ENCODE data around the gene FGF9. TPM values are rescaled to one million over a fixed set of nuclear protein-coding genes. Genes with fewer than 3 reads are reported as not detected.
A peak's percentile ranks its signal among the peaks of the same experiment; 100 is the strongest.

The FGF9 gene
- total RNA-seq, 5 donors from 2014 or later (not counting 1 experiment from before 2014, with no cell fraction given), result 1.2 to 3.7 (median 2.9) TPM

DNA sequence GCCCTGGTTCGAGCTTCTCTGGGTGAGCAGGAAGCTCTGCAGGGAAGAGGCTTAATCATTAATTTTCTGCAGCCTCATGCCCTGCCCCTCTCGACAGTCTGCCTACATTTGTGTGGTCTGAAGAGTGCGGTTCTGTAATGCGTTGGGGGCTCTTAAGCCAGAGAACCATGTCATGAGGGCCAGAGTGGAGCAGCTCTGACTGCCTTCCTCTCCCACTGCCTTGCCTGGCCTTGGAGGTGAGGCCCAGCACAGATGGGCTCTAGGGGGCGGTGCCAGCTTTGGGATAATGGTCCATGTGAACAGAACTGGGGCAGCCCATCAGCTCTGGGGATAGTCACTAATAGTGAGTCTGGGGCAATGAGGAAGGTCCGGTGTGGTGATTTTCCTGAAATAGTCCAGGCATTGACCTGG lies 5.7 kb downstream of the FGF9 start:
- H3K9me3 Mint-ChIP-seq, result no peaks in the 10 kb centered on the region
- Histone ChIP-seq H3K27ac (ENCODE audit: low read length) (no peak overlapping the region), H3K27me3 (replicated peaks in 1 of 2; ENCODE audit: control insufficient read depth in 2 of 2, extremely low read depth in 1 of 2, insufficient read depth in 2 of 2, low read length in 1 of 2) (peaks cover 21 to 47% of the 10 kb centered on the region in 2 experiments), H3K4me3 (ENCODE audit: control insufficient read depth in 1 of 2, extremely low read depth in 1 of 2, low read length in 1 of 2) (no peak overlapping the region), H3K36me3 (ENCODE audit: control insufficient read depth in 2 of 2, extremely low read depth in 1 of 2, insufficient read depth in 1 of 2, low read length in 1 of 2) (no peaks in the 10 kb centered on the region), H3K4me1 (ENCODE audit: control insufficient read depth in 1 of 2, extremely low read depth in 1 of 2, insufficient read depth in 2 of 2, low read length in 2 of 2) (peaks cover 13 to 35% of the 10 kb centered on the region in 2 experiments), H3K9me3 (no peaks in the 10 kb centered on the region)
- ATAC-seq (replicated peaks in 1 of 4), result no peak
- ChIA-PET CTCF (no interaction called here), POLR2A (interaction anchor here in 1 of 2 donors (0.6 kb wide), 1 partner anchor 286 kb away, joined by 3 read pairs; no protein-coding TSS in a partner anchor)
- H3K27ac Mint-ChIP-seq, result peak overlapping the region in 1 of 2 donors; percentile 8
- H3K4me1 Mint-ChIP-seq, result peaks cover 21 to 29% (median 26%) of the 10 kb centered on the region in 3 donors
- 43% methylated on average over 4 of the region's 6 CpGs for WGBS (ENCODE audit: insufficient coverage)
- H3K4me3 Mint-ChIP-seq, result peak overlapping the region; percentile 72 to 95 (median 74)
- peaks cover 9 to 21% of the 10 kb centered on the region in 2 donors for H3K27me3 Mint-ChIP-seq
- H3K36me3 Mint-ChIP-seq, result no peaks in the 10 kb centered on the region
- peak in 1 of 35 experiments; percentile 24 for DNase-seq

DNA sequence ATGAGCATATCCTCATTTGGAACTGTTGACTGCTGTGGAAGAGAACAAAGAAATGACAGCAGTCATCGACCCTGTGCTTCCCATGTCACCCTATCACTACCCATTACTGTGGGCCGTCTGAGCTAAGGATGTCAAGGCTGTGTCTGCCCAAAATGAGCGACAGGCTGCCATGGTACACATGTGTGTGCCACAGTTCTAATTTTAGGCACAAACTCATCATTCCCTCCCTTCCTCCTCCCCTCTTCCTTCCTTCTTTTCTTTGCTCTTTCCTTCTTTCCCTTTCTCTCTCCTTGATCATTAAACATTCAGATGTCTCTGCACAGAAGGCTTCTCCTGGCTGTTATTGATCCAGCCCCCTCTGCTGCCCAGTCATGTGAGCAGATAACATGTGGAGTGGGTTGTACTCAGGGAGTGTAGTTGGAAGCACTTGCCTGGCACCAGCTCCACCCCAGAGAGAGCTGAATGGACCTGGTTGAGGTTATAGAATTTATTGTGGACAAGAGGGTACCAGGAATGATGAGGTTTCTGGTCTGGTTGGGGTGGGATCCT lies 6.3 kb downstream of the FGF9 start:
- peaks cover 9 to 21% of the 10 kb centered on the region in 2 donors for H3K27me3 Mint-ChIP-seq
- 73% methylated on average over 3 of the region's 3 CpGs for WGBS (ENCODE audit: insufficient coverage)
- peaks cover 21 to 42% of the 10 kb centered on the region in 2 experiments for H3K27me3 ChIP-seq (replicated peaks in 1 of 2; ENCODE audit: control insufficient read depth in 2 of 2, extremely low read depth in 1 of 2, insufficient read depth in 2 of 2, low read length in 1 of 2)

DNA sequence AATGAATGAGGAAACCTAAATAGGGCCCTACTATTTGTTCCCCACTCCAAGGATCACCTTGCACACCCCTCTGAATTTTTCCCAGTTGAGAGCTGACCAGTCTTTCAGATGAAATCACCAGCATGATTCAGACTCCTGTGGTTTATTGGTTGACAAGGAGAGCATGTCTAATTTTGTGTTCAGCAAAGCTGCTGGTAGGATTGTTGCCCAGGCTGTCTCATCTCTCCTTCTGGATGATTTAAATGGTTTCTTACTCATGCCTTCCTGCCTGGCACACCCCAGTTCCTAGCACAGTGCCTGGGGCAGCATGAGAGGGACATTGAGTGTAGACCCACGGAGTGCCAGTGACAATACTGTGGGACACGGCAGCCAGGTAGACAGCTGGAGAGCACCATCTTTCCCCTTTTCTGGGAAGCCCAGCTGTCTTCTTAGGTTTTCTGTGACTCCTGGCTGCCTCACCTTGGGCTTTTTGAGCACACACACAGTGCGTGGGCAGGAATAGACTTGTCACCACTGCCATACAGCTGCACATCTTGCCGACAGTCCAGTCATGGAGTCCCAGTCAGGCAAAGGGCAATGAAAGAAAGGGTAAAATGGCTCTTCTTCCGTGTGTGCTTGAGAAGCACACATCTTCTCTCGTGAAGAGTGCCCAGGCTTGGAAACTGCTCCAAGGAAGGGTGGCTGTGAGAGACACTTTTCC lies 12.3 kb downstream of the FGF9 start:
- ChIA-PET CTCF (no interaction called here), POLR2A (no interaction called here)
- no peaks in the 10 kb centered on the region for H3K4me1 Mint-ChIP-seq
- no peaks in the 10 kb centered on the region for H3K36me3 ChIP-seq (ENCODE audit: control insufficient read depth in 2 of 2, extremely low read depth in 1 of 2, insufficient read depth in 1 of 2, low read length in 1 of 2)
- no peaks in the 10 kb centered on the region for H3K4me1 ChIP-seq (ENCODE audit: control insufficient read depth in 1 of 2, extremely low read depth in 1 of 2, insufficient read depth in 2 of 2, low read length in 2 of 2)
- peaks cover 0 to 2% of the 10 kb centered on the region in 2 donors for H3K27me3 Mint-ChIP-seq
- no peaks in the 10 kb centered on the region for H3K9me3 Mint-ChIP-seq
- 89% methylated on average over 5 of the region's 6 CpGs for WGBS (ENCODE audit: insufficient coverage)
- H3K27me3 ChIP-seq (replicated peaks in 1 of 2; ENCODE audit: control insufficient read depth in 2 of 2, extremely low read depth in 1 of 2, insufficient read depth in 2 of 2, low read length in 1 of 2), result peaks cover 0 to 6% of the 10 kb centered on the region in 2 experiments
- H3K9me3 ChIP-seq, result no peaks in the 10 kb centered on the region
- no peaks in the 10 kb centered on the region for H3K36me3 Mint-ChIP-seq
- no peak overlapping the region for H3K27ac Mint-ChIP-seq
- no peak for DNase-seq
- ATAC-seq (replicated peaks in 1 of 4), result no peak
- H3K4me3 ChIP-seq (ENCODE audit: control insufficient read depth in 1 of 2, extremely low read depth in 1 of 2, low read length in 1 of 2), result no peak overlapping the region
- no peak overlapping the region for H3K27ac ChIP-seq (ENCODE audit: low read length)
- no peak overlapping the region for H3K4me3 Mint-ChIP-seq

More for the DNA sequence above, 6.3 kb downstream of the FGF9 start:
- Histone ChIP-seq H3K36me3 (ENCODE audit: control insufficient read depth in 2 of 2, extremely low read depth in 1 of 2, insufficient read depth in 1 of 2, low read length in 1 of 2) (no peaks in the 10 kb centered on the region), H3K4me1 (ENCODE audit: control insufficient read depth in 1 of 2, extremely low read depth in 1 of 2, insufficient read depth in 2 of 2, low read length in 2 of 2) (peaks cover 9 to 29% of the 10 kb centered on the region in 2 experiments), H3K27ac (ENCODE audit: low read length) (no peak overlapping the region), H3K4me3 (ENCODE audit: control insufficient read depth in 1 of 2, extremely low read depth in 1 of 2, low read length in 1 of 2) (no peak overlapping the region), H3K9me3 (no peaks in the 10 kb centered on the region)
- no peak for DNase-seq
- H3K27ac Mint-ChIP-seq, result no peak overlapping the region
- H3K36me3 Mint-ChIP-seq, result no peaks in the 10 kb centered on the region
- ChIA-PET CTCF (no interaction called here), POLR2A (no interaction called here)
- H3K4me1 Mint-ChIP-seq, result peaks cover 18 to 23% (median 20%) of the 10 kb centered on the region in 3 donors
- H3K4me3 Mint-ChIP-seq, result no peak overlapping the region
- ATAC-seq (replicated peaks in 1 of 4), result no peak
- no peaks in the 10 kb centered on the region for H3K9me3 Mint-ChIP-seq

DNA sequence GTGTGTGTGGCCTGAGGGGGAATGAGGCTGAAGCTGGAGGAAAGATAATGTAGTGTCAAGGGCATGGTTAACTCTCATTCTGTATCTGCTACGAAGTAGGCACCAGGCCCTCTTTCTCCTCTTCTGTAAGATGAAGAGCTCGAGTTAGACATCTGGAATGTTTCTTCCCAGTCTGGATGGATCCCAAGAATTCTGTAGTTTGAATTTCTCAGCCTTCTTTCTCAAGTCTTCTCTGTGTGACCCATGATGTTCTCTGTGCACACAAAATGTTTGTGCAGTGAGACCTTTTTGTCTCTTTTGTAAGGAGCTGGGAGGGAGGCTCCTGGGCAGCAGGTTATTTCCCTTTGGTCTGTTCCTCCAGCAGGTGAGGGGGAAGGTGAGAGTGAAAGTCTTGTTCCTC lies 13.7 kb downstream of the FGF9 start:
- ATAC-seq (replicated peaks in 1 of 4), result no peak

DNA sequence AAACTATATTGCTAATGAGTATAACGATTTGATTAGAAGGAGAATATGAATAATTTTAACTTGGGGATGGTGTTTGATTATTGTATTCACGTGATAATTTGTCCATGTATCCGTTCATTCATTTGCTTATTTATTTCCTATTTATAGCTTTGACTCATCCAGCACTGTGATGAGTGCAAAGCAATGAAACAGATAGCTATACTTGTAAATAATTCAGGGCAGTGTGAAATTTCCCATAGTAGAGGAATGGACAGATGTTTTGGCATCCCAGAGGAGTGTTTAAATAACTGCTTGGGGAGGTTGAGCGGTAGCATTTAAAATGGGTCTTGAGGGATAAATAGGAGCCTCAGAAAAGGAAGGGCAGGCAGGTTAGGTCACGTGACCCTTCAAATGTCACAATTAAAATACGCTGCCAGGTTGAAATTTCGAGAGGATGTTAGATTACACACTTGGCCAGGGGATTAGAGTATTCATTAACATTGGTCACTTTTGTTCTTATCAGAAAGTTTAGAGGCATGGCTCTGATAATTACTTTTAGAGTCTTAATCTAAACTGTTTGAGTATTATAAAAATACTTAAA lies 14.7 kb downstream of the FGF9 start:
- Histone ChIP-seq H3K36me3 (ENCODE audit: control insufficient read depth in 2 of 2, extremely low read depth in 1 of 2, insufficient read depth in 1 of 2, low read length in 1 of 2) (no peaks in the 10 kb centered on the region), H3K27ac (ENCODE audit: low read length) (no peak overlapping the region), H3K4me3 (ENCODE audit: control insufficient read depth in 1 of 2, extremely low read depth in 1 of 2, low read length in 1 of 2) (no peak overlapping the region), H3K27me3 (replicated peaks in 1 of 2; ENCODE audit: control insufficient read depth in 2 of 2, extremely low read depth in 1 of 2, insufficient read depth in 2 of 2, low read length in 1 of 2) (peaks cover 0 to 2% of the 10 kb centered on the region in 2 experiments), H3K4me1 (ENCODE audit: control insufficient read depth in 1 of 2, extremely low read depth in 1 of 2, insufficient read depth in 2 of 2, low read length in 2 of 2) (no peaks in the 10 kb centered on the region), H3K9me3 (no peaks in the 10 kb centered on the region)
- no peak for ATAC-seq (replicated peaks in 1 of 4)
- Mint-ChIP-seq H3K36me3 (peaks cover 6% of the 10 kb centered on the region), H3K9me3 (no peaks in the 10 kb centered on the region), H3K4me3 (no peak overlapping the region), H3K27me3 (peaks cover 0 to 2% of the 10 kb centered on the region in 2 donors), H3K4me1 (no peaks in the 10 kb centered on the region), H3K27ac (no peak overlapping the region)
- POLR2A ChIA-PET, result no interaction called here
- CTCF ChIA-PET, result no interaction called here
- no peak for DNase-seq
- 86% methylated on average over 3 of the region's 7 CpGs for WGBS (ENCODE audit: insufficient coverage)

More for the DNA sequence above, 13.7 kb downstream of the FGF9 start:
- Histone ChIP-seq H3K4me1 (ENCODE audit: control insufficient read depth in 1 of 2, extremely low read depth in 1 of 2, insufficient read depth in 2 of 2, low read length in 2 of 2) (no peaks in the 10 kb centered on the region), H3K27ac (ENCODE audit: low read length) (no peak overlapping the region), H3K36me3 (ENCODE audit: control insufficient read depth in 2 of 2, extremely low read depth in 1 of 2, insufficient read depth in 1 of 2, low read length in 1 of 2) (no peaks in the 10 kb centered on the region), H3K9me3 (no peaks in the 10 kb centered on the region), H3K27me3 (replicated peaks in 1 of 2; ENCODE audit: control insufficient read depth in 2 of 2, extremely low read depth in 1 of 2, insufficient read depth in 2 of 2, low read length in 1 of 2) (peaks cover 0 to 2% of the 10 kb centered on the region in 2 experiments), H3K4me3 (ENCODE audit: control insufficient read depth in 1 of 2, extremely low read depth in 1 of 2, low read length in 1 of 2) (no peak overlapping the region)
- WGBS (ENCODE audit: insufficient coverage), result 100% methylated on average over 1 of the region's 2 CpGs
- Mint-ChIP-seq H3K27me3 (peaks cover 0 to 2% of the 10 kb centered on the region in 2 donors), H3K36me3 (no peaks in the 10 kb centered on the region), H3K9me3 (no peaks in the 10 kb centered on the region), H3K4me3 (no peak overlapping the region), H3K27ac (no peak overlapping the region), H3K4me1 (no peaks in the 10 kb centered on the region)
- no peak for DNase-seq
- ChIA-PET CTCF (no interaction called here), POLR2A (interaction anchor here in 1 of 2 donors (0.5 kb wide), 1 partner anchor 136 kb away, joined by 3 read pairs; no protein-coding TSS in a partner anchor)

DNA sequence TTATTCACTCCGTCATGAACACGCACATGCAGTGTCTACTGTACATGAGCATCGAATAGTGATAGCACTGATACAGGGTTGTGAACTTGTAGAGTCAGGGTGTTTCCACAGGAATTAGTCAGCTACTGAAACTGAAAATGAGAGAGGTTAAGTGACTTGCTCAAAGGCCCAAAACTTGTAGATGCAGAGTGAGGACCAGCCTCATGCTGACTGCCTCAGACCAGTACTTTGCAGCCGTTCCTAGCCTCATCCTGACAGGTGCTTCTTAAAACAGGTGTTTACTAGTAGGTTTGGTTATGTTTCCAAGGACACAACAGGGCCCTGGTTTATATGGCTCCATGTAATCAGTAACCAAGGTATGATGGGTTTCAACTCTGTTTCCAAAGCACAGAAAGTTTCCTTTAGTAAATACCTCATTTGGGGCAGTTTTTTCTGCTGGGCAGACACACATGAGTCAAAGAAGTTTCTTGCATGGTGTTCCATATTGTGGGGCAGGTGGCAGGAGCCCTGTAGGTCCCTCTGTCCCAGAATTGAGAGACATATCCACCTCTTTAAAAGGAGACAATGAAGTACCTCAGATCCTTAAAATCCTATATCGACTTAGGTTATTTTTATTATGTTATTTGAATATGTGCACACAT lies 16.0 kb downstream of the FGF9 start:
- no peaks in the 10 kb centered on the region for H3K36me3 ChIP-seq (ENCODE audit: control insufficient read depth in 2 of 2, extremely low read depth in 1 of 2, insufficient read depth in 1 of 2, low read length in 1 of 2)
- no peak overlapping the region for H3K4me3 ChIP-seq (ENCODE audit: control insufficient read depth in 1 of 2, extremely low read depth in 1 of 2, low read length in 1 of 2)
- Mint-ChIP-seq H3K9me3 (no peaks in the 10 kb centered on the region), H3K36me3 (peaks cover 6% of the 10 kb centered on the region), H3K4me3 (no peak overlapping the region), H3K27ac (no peak overlapping the region), H3K27me3 (peaks cover 0 to 2% of the 10 kb centered on the region in 2 donors), H3K4me1 (no peaks in the 10 kb centered on the region)
- no peaks in the 10 kb centered on the region for H3K27me3 ChIP-seq (replicated peaks in 1 of 2; ENCODE audit: control insufficient read depth in 2 of 2, extremely low read depth in 1 of 2, insufficient read depth in 2 of 2, low read length in 1 of 2)
- ChIA-PET POLR2A (no interaction called here), CTCF (no interaction called here)
- ATAC-seq (replicated peaks in 1 of 4), result no peak
- no peaks in the 10 kb centered on the region for H3K9me3 ChIP-seq
- no peak overlapping the region for H3K27ac ChIP-seq (ENCODE audit: low read length)
- 27% methylated on average over 4 of the region's 5 CpGs for WGBS (ENCODE audit: insufficient coverage)
- no peak for DNase-seq
- no peaks in the 10 kb centered on the region for H3K4me1 ChIP-seq (ENCODE audit: control insufficient read depth in 1 of 2, extremely low read depth in 1 of 2, insufficient read depth in 2 of 2, low read length in 2 of 2)
